Hepatocyte (in vitro differentiated cells): ENCODE measurements around the gene LAPTM5.

Experiments
- CTCF ChIP-seq: fragments of 200-600 bp; sonication (generic); IDR thresholded peaks from 2 replicates; pipeline ENCODE4 v1.5.1; 2016; ENCODE audit warnings: antibody characterized with exemption, mild to moderate bottlenecking; ENCODE audit not compliant: poor library complexity
- EZH2 ChIP-seq: fragments of 200-600 bp; sonication (generic); IDR thresholded peaks from 2 replicates; pipeline ENCODE4 v1.6.1; 2016; ENCODE audit warnings: antibody characterized with exemption, mild to moderate bottlenecking, borderline replicate concordance

DNA sequence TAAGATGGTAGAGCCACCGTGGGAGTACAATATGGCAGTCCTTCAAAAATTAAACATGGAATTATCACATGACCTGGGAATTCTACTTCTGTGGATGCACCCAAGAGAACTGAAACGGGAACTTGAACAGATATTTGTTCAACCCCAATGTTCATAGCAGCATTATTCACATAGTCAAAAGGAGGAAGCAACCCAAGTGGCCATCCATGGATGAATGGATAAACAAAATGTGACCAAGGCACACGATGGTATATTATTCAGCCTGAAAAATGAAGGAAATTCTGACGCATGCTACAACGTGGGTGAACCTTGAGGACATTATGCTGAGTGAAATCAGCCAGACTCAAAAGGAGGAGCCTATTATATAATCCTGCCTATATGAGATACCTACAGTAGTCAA is 22.8 kb upstream of the LAPTM5 start:
- no peak for TF ChIP-seq EZH2
- TF ChIP-seq CTCF: no peak
